IMR-90 (cell line): ENCODE results near the gene HRH3. TPM values are rescaled to one million over a fixed set of nuclear protein-coding genes. Genes with fewer than 3 reads are reported as not detected.

Source experiments
- ATAC-seq: fragments of 200-7000 bp; cut with Tn5 transposase; 2 replicates; pipeline ENCODE4 v1.9.1; 2020; ENCODE audit warnings: low read depth, mild to moderate bottlenecking, moderate library complexity
- BruUV-seq: library from RNA; stranded (reverse); fragments of 400-500 nt; replicated peaks from 2 replicates; lab custom pipeline; 2021; lab: Mats Ljungman, UMichigan
- CTCF ChIA-PET: fragments of 300-600 bp; formaldehyde crosslinking; extraction: SDS; loops from one replicate; lab custom pipeline; 2021; ENCODE audit warnings: antibody characterized with exemption; lab: Yijun Ruan, JAX
- POLR2A ChIA-PET: fragments of 300-600 bp; sonication (Branson Sonifier 250); formaldehyde crosslinking; loops from one replicate; lab custom pipeline; 2022; ENCODE audit warnings: antibody characterized with exemption; ENCODE audit not compliant: unreplicated experiment; lab: Charles Lee
- DNase-seq: peaks from one replicate; pipeline ENCODE4 v3.0.0; 2013
- H2AFZ ChIP-seq: replicated peaks from 2 replicates; pipeline ENCODE3; 2013; ENCODE audit warnings: low read length, mild to moderate bottlenecking; ENCODE audit not compliant: poor library complexity
- H2AK5ac ChIP-seq: 2 replicates; pipeline ENCODE4 v1.6.1; 2013; ENCODE audit warnings: low read depth, low read length, inconsistent platforms
- H2AK9ac ChIP-seq: replicated peaks from 2 replicates; pipeline ENCODE3; 2013; ENCODE audit warnings: mild to moderate bottlenecking, low read depth, low read length, moderate library complexity; ENCODE audit not compliant: poor library complexity
- H2BK120ac ChIP-seq: 2 replicates; pipeline ENCODE4 v1.6.1; 2013; ENCODE audit warnings: low read depth, low read length, inconsistent platforms
- H2BK15ac ChIP-seq: 3 replicates; pipeline ENCODE4 v1.6.1; 2013; ENCODE audit warnings: low read depth, low read length, inconsistent platforms
- H2BK20ac ChIP-seq: 2 replicates; pipeline ENCODE4 v1.6.1; 2013; ENCODE audit warnings: low read depth, mild to moderate bottlenecking, inconsistent platforms, low read length, moderate library complexity
- H2BK5ac ChIP-seq: 2 replicates; pipeline ENCODE4 v1.6.1; 2013; ENCODE audit warnings: mild to moderate bottlenecking, low read depth, low read length, inconsistent platforms; ENCODE audit not compliant: poor library complexity, severe bottlenecking
- H3K14ac ChIP-seq: replicated peaks from 2 replicates; pipeline ENCODE4 v1.6.1; 2013; ENCODE audit warnings: low read depth, low read length, inconsistent platforms
- H3K18ac ChIP-seq: 2 replicates; pipeline ENCODE4 v1.6.1; 2013; ENCODE audit warnings: low read depth, low read length, control low read depth
- H3K23ac ChIP-seq: 2 replicates; pipeline ENCODE4 v1.6.1; 2013; ENCODE audit warnings: low read depth, low read length, inconsistent platforms
- H3K27ac ChIP-seq: 2 replicates; pipeline ENCODE4 v1.5.1; 2013; ENCODE audit warnings: mild to moderate bottlenecking, control low read depth, low read length; ENCODE audit not compliant: insufficient read depth
- H3K27me3 ChIP-seq: 2 replicates; pipeline ENCODE4 v1.6.1; 2013; ENCODE audit warnings: low read length; ENCODE audit not compliant: control insufficient read depth, insufficient read depth
- H3K36me3 ChIP-seq: 2 replicates; pipeline ENCODE4 v1.6.1; 2013; ENCODE audit warnings: low read length, mixed read lengths; ENCODE audit not compliant: control insufficient read depth, insufficient read depth
- H3K4ac ChIP-seq: 2 replicates; pipeline ENCODE4 v1.6.1; 2013; ENCODE audit warnings: low read depth, low read length, inconsistent platforms
- H3K4me1 ChIP-seq: 2 replicates; pipeline ENCODE4 v1.6.1; 2013; ENCODE audit warnings: low read length, mixed read lengths; ENCODE audit not compliant: control insufficient read depth, insufficient read depth
- H3K4me2 ChIP-seq: 2 replicates; pipeline ENCODE4 v1.6.1; 2013; ENCODE audit warnings: low read depth, mild to moderate bottlenecking, control low read depth, low read length, moderate library complexity
- H3K4me3 ChIP-seq: 2 replicates; pipeline ENCODE4 v1.5.1; 2013; ENCODE audit warnings: low read depth, mild to moderate bottlenecking, control low read depth, low read length, moderate library complexity; ENCODE audit not compliant: insufficient read depth
- H3K56ac ChIP-seq: 2 replicates; pipeline ENCODE4 v1.6.1; 2013; ENCODE audit warnings: low read length, inconsistent platforms; ENCODE audit not compliant: insufficient read depth; ENCODE audit errors: extremely low read depth
- H3K79me1 ChIP-seq, 2 experiments: 2 replicates each; pipeline ENCODE4 v1.6.1; 2013; ENCODE audit warnings: low read length in 2 of 2, inconsistent platforms in 1 of 2, low read depth in 1 of 2
- H3K9ac ChIP-seq: 2 replicates; pipeline ENCODE4 v1.6.1; 2013; ENCODE audit warnings: low read depth, low read length, control low read depth
- H3K9me1 ChIP-seq: 2 replicates; pipeline ENCODE4 v1.6.1; 2013; ENCODE audit warnings: low read length, inconsistent platforms; ENCODE audit not compliant: insufficient read depth
- H3K9me3 ChIP-seq: 2 replicates; pipeline ENCODE4 v1.6.1; 2013; ENCODE audit warnings: low read length; ENCODE audit not compliant: control insufficient read depth, insufficient read depth
- H4K20me1 ChIP-seq: 2 replicates; pipeline ENCODE4 v1.6.1; 2013; ENCODE audit warnings: low read length, inconsistent platforms; ENCODE audit not compliant: insufficient read depth
- H4K5ac ChIP-seq: 2 replicates; pipeline ENCODE4 v1.6.1; 2013; ENCODE audit warnings: mild to moderate bottlenecking, low read depth, low read length, control low read depth
- H4K8ac ChIP-seq, 2 experiments: 2 replicates each; pipeline ENCODE4 v1.6.1; 2013; ENCODE audit warnings: low read depth in 2 of 2, low read length in 2 of 2, control low read depth in 1 of 2, inconsistent platforms in 1 of 2
- H4K91ac ChIP-seq: 2 replicates; pipeline ENCODE4 v1.6.1; 2013; ENCODE audit warnings: low read depth, low read length, inconsistent platforms; ENCODE audit not compliant: insufficient read depth
- BHLHE40 ChIP-seq: fragments of 150-350 bp; IDR thresholded peaks from 2 replicates; pipeline ENCODE4 v1.6.1; 2016; ENCODE audit warnings: mild to moderate bottlenecking, low read depth, low read length
- CEBPB ChIP-seq: IDR thresholded peaks from 2 replicates; pipeline ENCODE4 v1.6.1; 2012; ENCODE audit warnings: low read depth, low read length, improper control_type of control experiment
- CHD1 ChIP-seq: IDR thresholded peaks from 2 replicates; pipeline ENCODE4 v1.6.1; 2012; ENCODE audit warnings: low read depth, low read length, improper control_type of control experiment
- CTCF ChIP-seq: conservative IDR thresholded peaks from 2 replicates; pipeline ENCODE4 v1.5.1; 2012; ENCODE audit warnings: mild to moderate bottlenecking, low read depth, low read length, improper control_type of control experiment
- ELK1 ChIP-seq: fragments of 150-350 bp; IDR thresholded peaks from 2 replicates; pipeline ENCODE4 v1.6.1; 2016; ENCODE audit warnings: low read depth, mild to moderate bottlenecking, low read length, moderate library complexity, borderline replicate concordance
- FOS ChIP-seq: fragments of 150-350 bp; IDR thresholded peaks from 2 replicates; pipeline ENCODE4 v1.6.1; 2016; ENCODE audit warnings: low read depth, low read length
- MAFK ChIP-seq: IDR thresholded peaks from 2 replicates; pipeline ENCODE4 v1.6.1; 2012; ENCODE audit warnings: low read depth, low read length, improper control_type of control experiment
- MAZ ChIP-seq: IDR thresholded peaks from 2 replicates; pipeline ENCODE4 v1.6.1; 2012; ENCODE audit warnings: low read depth, mild to moderate bottlenecking, low read length, improper control_type of control experiment, moderate library complexity, borderline replicate concordance
- MXI1 ChIP-seq: IDR thresholded peaks from 2 replicates; pipeline ENCODE4 v1.6.1; 2012; ENCODE audit warnings: low read depth, mild to moderate bottlenecking, low read length, moderate library complexity, borderline replicate concordance
- NFE2L2 ChIP-seq: fragments of 150-350 bp; IDR thresholded peaks from 2 replicates; pipeline ENCODE4 v1.6.1; 2016; ENCODE audit warnings: low read depth, mild to moderate bottlenecking, low read length
- POLR2A ChIP-seq: IDR thresholded peaks from 2 replicates; pipeline ENCODE4 v1.6.1; 2012; ENCODE audit warnings: mild to moderate bottlenecking, low read depth, low read length
- RAD21 ChIP-seq: IDR thresholded peaks from 2 replicates; pipeline ENCODE4 v1.6.1; 2012; ENCODE audit warnings: low read length, improper control_type of control experiment
- RCOR1 ChIP-seq: IDR thresholded peaks from 2 replicates; pipeline ENCODE4 v1.6.1; 2012; ENCODE audit warnings: mild to moderate bottlenecking, low read length, improper control_type of control experiment; ENCODE audit not compliant: insufficient replicate concordance
- SMC3 ChIP-seq: fragments of 150-350 bp; IDR thresholded peaks from 2 replicates; pipeline ENCODE4 v1.6.1; 2016; ENCODE audit warnings: low read depth, mild to moderate bottlenecking, antibody characterized with exemption, low read length, moderate library complexity
- USF2 ChIP-seq: fragments of 150-350 bp; IDR thresholded peaks from 2 replicates; pipeline ENCODE4 v1.6.1; 2017; ENCODE audit warnings: mild to moderate bottlenecking, antibody characterized with exemption, low read length, low read depth
- WGBS, 2 experiments: methylation state at CpG; one replicate each; pipeline versions ENCODE4 v1.1.5 to v1.1.7; 2013; ENCODE audit warnings: missing lambda C conversion rate in 2 of 2; ENCODE audit not compliant: insufficient read length in 1 of 2; ENCODE audit errors: extremely low coverage in 2 of 2; 5-methylcytosine and 5-hydroxymethylcytosine counted together
- dilution Hi-C: fragments of 300-500 bp; cut with HindIII; formaldehyde crosslinking; loops from one replicate; pipeline ENCODE4 v1.14.3; 2018; ENCODE audit warnings: low sequenced_read_pairs; ENCODE audit not compliant: unreplicated experiment
- in situ Hi-C: fragments of 300-500 bp; cut with MboI; formaldehyde crosslinking; loops from 3 replicates; pipeline ENCODE4 v1.14.3; 2019; ENCODE audit warnings: low sequenced_read_pairs, inconsistent platforms, mixed read lengths
- intact Hi-C: fragments of 100-400 bp; cut with micrococcal nuclease; formaldehyde crosslinking; loops from 2 replicates; pipeline ENCODE4 v1.10.0; 2022
- polyA plus RNA-seq, 3 experiments: library from polyadenylated mRNA; depleted of rRNA; stranded (reverse); fragments of >200 nt; gene quantifications; 2 replicates each; pipeline ENCODE4 v1.2.3, GENCODE V29; 2012; ENCODE audit warnings: low replicate concordance in 1 of 3
- total RNA-seq: library from RNA; depleted of rRNA; stranded (reverse); fragments of >200 nt; gene quantifications from 2 replicates; pipeline ENCODE4 v1.2.3, GENCODE V29; 2012

Gene HRH3
- total and polyA plus RNA-seq, 2 of the 4 experiments (the other 2 are of a cell fraction), result not detected

- in situ Hi-C loops (no loop called here), intact Hi-C loops (no loop called here), dilution Hi-C loops (no loop called here)
- Histone ChIP-seq H3K4me2 (no peak overlapping the region), H3K9me3 (no peaks in the 10 kb centered on the region; the same call in 1 of the 2 replicates), H3K23ac (no peak overlapping the region), H3K4me3 (no peak overlapping the region), H3K18ac (no peak overlapping the region), H4K5ac (no peak overlapping the region), H2AK5ac (no peak overlapping the region), H2AFZ (no peak overlapping the region), H3K4ac (no peak overlapping the region), H3K36me3 (no peaks in the 10 kb centered on the region), H4K91ac (no peak overlapping the region), H3K27me3 (peaks cover 65% of the 10 kb centered on the region), H3K14ac (no peak overlapping the region), H3K4me1 (no peaks in the 10 kb centered on the region), H2BK20ac (no peak overlapping the region), H4K20me1 (no peaks in the 10 kb centered on the region), H2BK15ac (no peak overlapping the region), H4K8ac (no peak overlapping the region), H2AK9ac (no peak overlapping the region), H3K56ac (no peak overlapping the region), H3K9ac (no peak overlapping the region), H2BK120ac (no peak overlapping the region), H3K27ac (no peak overlapping the region), H3K79me1 (no peaks in the 10 kb centered on the region), H2BK5ac (no peak overlapping the region), H3K9me1 (no peaks in the 10 kb centered on the region)
- ATAC-seq (peak; percentile 13; the same call in 1 of the 2 replicates), DNase-seq (no peak)
- ChIA-PET POLR2A (no interaction called here), CTCF (no interaction called here)
- BruUV-seq, result no TSS peak
- no peak for TF ChIP-seq MAZ
- no peak for TF ChIP-seq ELK1
- no peak for TF ChIP-seq CHD1
- TF ChIP-seq SMC3, result no peak
- no peak for TF ChIP-seq CEBPB
- TF ChIP-seq NFE2L2, result no peak
- no peak for TF ChIP-seq POLR2A
- no peak for TF ChIP-seq RCOR1
- no peak for TF ChIP-seq MAFK
- no peak for TF ChIP-seq BHLHE40
- TF ChIP-seq USF2, result no peak
- no peak for TF ChIP-seq RAD21
- no peak for TF ChIP-seq CTCF
- TF ChIP-seq MXI1, result no peak
- no peak for TF ChIP-seq FOS
- WGBS, 2 experiments, result 31% methylated on average over 3 of the region's 10 CpGs; no CpG with 5 or more reads in 1 of the 2 experiments
Observed at GRCh38 chr20:62227591-62227976, 7.5 kb upstream of the HRH3 start.
